CD4-positive, alpha-beta T cell treated with Interleukin-2 at 100 ng/mL for 4 hours (primary cell): ENCODE measurements around the gene CASK.

Source experiments
- DNase-seq: peaks from one replicate; pipeline ENCODE4 v3.0.0-alpha.2; 2020; ENCODE audit warnings: low spot score

The CASK gene

GRCh38 chrX:41912923-41913322 lies 10.4 kb downstream of the CASK start:
- DNase-seq, result no peak

- DNase-seq, result peak; percentile 62
Measured at GRCh38 chrX:41909068-41909467, 14.3 kb downstream of the CASK start.

- DNase-seq, result no peak
Measured at GRCh38 chrX:41906515-41907187, 16.7 kb downstream of the CASK start.

- DNase-seq, result no peak
Measured at GRCh38 chrX:41903544-41903943, 19.8 kb downstream of the CASK start.

GRCh38 chrX:41900321-41900720 lies 23.0 kb downstream of the CASK start:
- no peak for DNase-seq

GRCh38 chrX:41895826-41896225 lies 27.5 kb downstream of the CASK start:
- DNase-seq, result no peak

- DNase-seq, result no peak
Measured at GRCh38 chrX:41890026-41890423, 33.3 kb downstream of the CASK start.

- no peak for DNase-seq
Measured at GRCh38 chrX:41889317-41890025, 33.9 kb downstream of the CASK start.

GRCh38 chrX:41887691-41888090 lies 35.7 kb downstream of the CASK start:
- DNase-seq, result no peak

GRCh38 chrX:41885724-41886123 lies 37.6 kb downstream of the CASK start:
- DNase-seq, result no peak

GRCh38 chrX:41881166-41881565 lies 42.2 kb downstream of the CASK start:
- DNase-seq, result no peak

GRCh38 chrX:41877167-41877566 lies 46.2 kb downstream of the CASK start:
- no peak for DNase-seq

GRCh38 chrX:41875142-41875541 lies 48.2 kb downstream of the CASK start:
- no peak for DNase-seq

GRCh38 chrX:41870719-41871151 lies 52.6 kb downstream of the CASK start:
- no peak for DNase-seq

GRCh38 chrX:41868392-41868977 lies 54.9 kb downstream of the CASK start:
- no peak for DNase-seq

GRCh38 chrX:41863343-41864203 lies 59.8 kb downstream of the CASK start:
- no peak for DNase-seq

- no peak for DNase-seq
Measured at GRCh38 chrX:41862562-41863184, 60.7 kb downstream of the CASK start.

GRCh38 chrX:41858161-41858775 lies 65.1 kb downstream of the CASK start:
- no peak for DNase-seq

- no peak for DNase-seq
Measured at GRCh38 chrX:41857670-41858069, 65.7 kb downstream of the CASK start.

- DNase-seq, result no peak
Measured at GRCh38 chrX:41846714-41847113, 76.6 kb downstream of the CASK start.

GRCh38 chrX:41837270-41837944 lies 85.9 kb downstream of the CASK start:
- DNase-seq, result no peak
